ENCODE measurements around the gene SAXO2.
"Not testable (repeated sequence)": the region's sequence is repeated elsewhere in the genome, so short reads cannot be mapped to it uniquely, and the experiment has no call there.

The SAXO2 gene

DNA sequence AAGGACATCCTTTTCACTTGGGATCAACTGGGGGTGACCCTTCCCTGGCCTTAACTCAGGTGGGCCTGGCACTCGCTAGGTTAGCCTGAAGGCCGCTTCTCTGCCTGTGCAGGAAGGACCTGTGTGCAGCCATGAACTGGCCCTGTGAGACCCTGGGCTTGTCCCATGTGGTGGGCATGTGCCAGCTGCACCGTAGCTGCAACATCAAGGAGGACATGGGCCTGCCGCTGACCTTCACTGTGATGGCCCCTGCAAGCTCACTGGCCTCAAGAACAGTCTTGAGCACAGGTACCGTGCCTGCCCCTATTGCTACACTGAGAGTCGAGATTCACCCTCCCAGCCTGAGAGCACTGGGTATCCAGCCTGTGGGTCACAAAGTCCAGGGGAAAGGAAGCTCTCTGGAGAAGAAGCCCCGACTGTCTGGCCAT is 43.0 kb downstream of the SAXO2 start:
- Histone ChIP-seq H3K4me3 (ENCODE audit: control insufficient read depth in 1 of 7, extremely low read depth in 1 of 7, insufficient read depth in 4 of 7, low read depth in 2 of 7, low read length in 6 of 7) (no peak overlapping the region), H3K4me1 (ENCODE audit: control extremely low read depth in 1 of 4, control insufficient read depth in 4 of 4, insufficient read depth in 4 of 4, low read length in 3 of 4) (no peaks in the 10 kb centered on the region), H3K36me3 (ENCODE audit: control insufficient read depth in 4 of 4, insufficient read depth in 4 of 4, low read length in 3 of 4) (no peaks in the 10 kb centered on the region), H3K9me3 (ENCODE audit: control extremely low read depth in 1 of 5, control insufficient read depth in 4 of 5, insufficient read depth in 2 of 5, low read depth in 1 of 5, low read length in 4 of 5) (peaks cover 0 to 4% (median 3%) of the 10 kb centered on the region in 5 experiments), H3K27ac (ENCODE audit: insufficient read depth in 1 of 2, low read depth in 1 of 2, low read length in 2 of 2, poor library complexity in 1 of 2, severe bottlenecking in 2 of 2) (no peak overlapping the region), H3K27me3 (replicated peaks in 2 of 5; ENCODE audit: control insufficient read depth in 4 of 5, insufficient read depth in 5 of 5, low read length in 4 of 5) (no peaks in the 10 kb centered on the region)
- 100% methylated on average over 6 of the region's 7 CpGs for WGBS (ENCODE audit: insufficient coverage)
- ChIA-PET POLR2A (no interaction called here), CTCF (no interaction called here)
- DNase-seq = no peak

DNA sequence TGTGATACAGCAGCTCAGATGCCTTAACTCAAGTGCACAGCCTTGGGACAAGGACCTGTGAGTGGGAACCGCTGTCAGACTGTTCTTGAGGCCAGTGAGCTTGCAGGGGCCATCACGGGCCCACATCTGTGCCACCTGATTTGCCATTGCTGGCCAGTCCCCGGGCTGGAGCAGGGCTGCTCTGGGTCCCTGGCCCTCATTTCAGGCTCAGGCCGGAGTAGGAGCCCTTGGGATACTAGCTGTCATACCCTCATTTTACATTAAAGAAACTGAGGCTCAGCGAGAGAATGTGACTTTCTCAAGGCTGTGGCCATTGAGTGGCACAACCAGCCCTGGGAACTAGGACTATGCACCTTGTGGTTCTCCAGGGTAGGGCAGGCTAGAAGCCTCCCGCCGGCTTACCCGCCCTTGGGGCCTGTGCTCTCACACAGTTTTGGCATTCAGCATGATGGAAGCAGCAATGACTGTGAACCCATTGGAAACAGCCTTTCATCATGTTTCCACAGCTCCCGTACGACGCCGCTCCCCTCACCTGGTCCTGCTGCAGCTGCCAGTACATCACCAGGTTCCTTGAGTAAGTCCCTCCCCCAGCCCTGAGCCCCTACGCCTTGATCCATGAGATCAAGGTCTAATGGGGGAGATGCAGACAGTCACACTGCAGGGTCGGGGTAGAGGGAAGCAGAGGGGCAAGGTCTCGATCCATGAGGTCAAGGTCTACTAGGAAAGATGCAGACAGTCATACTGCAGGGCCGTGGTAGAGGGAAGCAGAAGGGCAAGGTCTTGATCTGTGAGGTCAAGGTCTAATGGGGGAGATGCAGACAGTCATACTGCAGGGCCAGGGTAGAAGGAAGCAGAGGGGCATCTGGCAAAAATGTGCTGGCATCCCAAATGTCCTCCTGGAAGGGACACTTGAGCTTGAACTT is 44.4 kb downstream of the SAXO2 start:
- H3K4me1 ChIP-seq (ENCODE audit: control extremely low read depth in 1 of 4, control insufficient read depth in 4 of 4, insufficient read depth in 4 of 4, low read length in 3 of 4) = no peaks in the 10 kb centered on the region
- CTCF ChIA-PET = no interaction called here
- no peaks in the 10 kb centered on the region for H3K27me3 ChIP-seq (replicated peaks in 2 of 5; ENCODE audit: control insufficient read depth in 4 of 5, insufficient read depth in 5 of 5, low read length in 4 of 5)
- peaks cover 0 to 4% (median 3%) of the 10 kb centered on the region in 5 experiments for H3K9me3 ChIP-seq (ENCODE audit: control extremely low read depth in 1 of 5, control insufficient read depth in 4 of 5, insufficient read depth in 2 of 5, low read depth in 1 of 5, low read length in 4 of 5)
- no peaks in the 10 kb centered on the region for H3K36me3 ChIP-seq (ENCODE audit: control insufficient read depth in 4 of 4, insufficient read depth in 4 of 4, low read length in 3 of 4)
- POLR2A ChIA-PET = no interaction called here
- 92% methylated on average over 15 of the region's 16 CpGs for WGBS (ENCODE audit: insufficient coverage)
- no peak overlapping the region for H3K27ac ChIP-seq (ENCODE audit: insufficient read depth in 1 of 2, low read depth in 1 of 2, low read length in 2 of 2, poor library complexity in 1 of 2, severe bottlenecking in 2 of 2)
- no peak overlapping the region for H3K4me3 ChIP-seq (ENCODE audit: control insufficient read depth in 1 of 7, extremely low read depth in 1 of 7, insufficient read depth in 4 of 7, low read depth in 2 of 7, low read length in 6 of 7)
- no peak for DNase-seq

- Histone ChIP-seq H3K27me3 (replicated peaks in 2 of 5; ENCODE audit: control insufficient read depth in 4 of 5, insufficient read depth in 5 of 5, low read length in 4 of 5) (no peaks in the 10 kb centered on the region), H3K36me3 (ENCODE audit: control insufficient read depth in 4 of 4, insufficient read depth in 4 of 4, low read length in 3 of 4) (no peaks in the 10 kb centered on the region), H3K4me3 (ENCODE audit: control insufficient read depth in 1 of 7, extremely low read depth in 1 of 7, insufficient read depth in 4 of 7, low read depth in 2 of 7, low read length in 6 of 7) (no peak overlapping the region), H3K27ac (ENCODE audit: insufficient read depth in 1 of 2, low read depth in 1 of 2, low read length in 2 of 2, poor library complexity in 1 of 2, severe bottlenecking in 2 of 2) (no peak overlapping the region), H3K4me1 (ENCODE audit: control extremely low read depth in 1 of 4, control insufficient read depth in 4 of 4, insufficient read depth in 4 of 4, low read length in 3 of 4) (no peaks in the 10 kb centered on the region), H3K9me3 (ENCODE audit: control extremely low read depth in 1 of 5, control insufficient read depth in 4 of 5, insufficient read depth in 2 of 5, low read depth in 1 of 5, low read length in 4 of 5) (peaks cover 0 to 4% (median 3%) of the 10 kb centered on the region in 5 experiments)
- DNase-seq = no peak
- WGBS (ENCODE audit: insufficient coverage) = 96% methylated on average over 5 of the region's 8 CpGs
- ChIA-PET CTCF (no interaction called here), POLR2A (no interaction called here)
These were observed 45.1 kb downstream of the SAXO2 start for GRCh38 chr15:82307714-82308081.

GRCh38 chr15:82309802-82310201 is 47.2 kb downstream of the SAXO2 start:
- WGBS (ENCODE audit: insufficient coverage) = no CpG with 5 or more reads among the region's 2 CpGs
- no peaks in the 10 kb centered on the region for H3K27me3 ChIP-seq (replicated peaks in 2 of 5; ENCODE audit: control insufficient read depth in 4 of 5, insufficient read depth in 5 of 5, low read length in 4 of 5)
- ChIA-PET POLR2A (no interaction called here), CTCF (interaction anchor here (0.6 kb wide), 1 partner anchor 120 kb away, joined by 3 read pairs; no protein-coding TSS in a partner anchor)
- peaks cover 0 to 4% (median 3%) of the 10 kb centered on the region in 5 experiments for H3K9me3 ChIP-seq (ENCODE audit: control extremely low read depth in 1 of 5, control insufficient read depth in 4 of 5, insufficient read depth in 2 of 5, low read depth in 1 of 5, low read length in 4 of 5)
- no peak overlapping the region for H3K4me3 ChIP-seq (ENCODE audit: control insufficient read depth in 1 of 7, extremely low read depth in 1 of 7, insufficient read depth in 4 of 7, low read depth in 2 of 7, low read length in 6 of 7)
- peaks cover 0 to 6% (median 0%) of the 10 kb centered on the region in 4 experiments for H3K4me1 ChIP-seq (ENCODE audit: control extremely low read depth in 1 of 4, control insufficient read depth in 4 of 4, insufficient read depth in 4 of 4, low read length in 3 of 4)
- H3K36me3 ChIP-seq (ENCODE audit: control insufficient read depth in 4 of 4, insufficient read depth in 4 of 4, low read length in 3 of 4) = no peaks in the 10 kb centered on the region
- no peak for DNase-seq
- no peak overlapping the region for H3K27ac ChIP-seq (ENCODE audit: insufficient read depth in 1 of 2, low read depth in 1 of 2, low read length in 2 of 2, poor library complexity in 1 of 2, severe bottlenecking in 2 of 2)

DNA sequence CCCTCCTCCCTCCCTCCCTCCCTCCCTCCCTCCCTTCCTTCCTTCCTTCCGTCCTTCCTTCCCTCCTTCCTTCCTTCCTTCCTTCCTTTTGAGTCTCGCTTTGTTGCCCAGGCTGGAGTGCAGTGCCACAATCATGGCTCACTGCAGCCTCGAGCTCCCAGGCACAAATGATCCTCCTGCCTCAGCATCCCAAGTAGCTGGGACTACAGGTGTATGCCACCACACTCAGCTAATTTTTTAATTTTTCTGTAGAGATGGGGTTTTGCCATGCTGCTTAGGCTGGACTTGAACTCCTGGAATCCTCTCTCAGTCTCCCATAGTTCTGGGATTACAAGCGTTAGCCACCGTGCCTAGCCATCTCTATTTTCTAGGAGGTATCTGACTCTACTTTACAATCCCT is 48.7 kb downstream of the SAXO2 start:
- WGBS (ENCODE audit: insufficient coverage) = 100% methylated on average over 2 of the region's 5 CpGs
- H3K36me3 ChIP-seq (ENCODE audit: control insufficient read depth in 4 of 4, insufficient read depth in 4 of 4, low read length in 3 of 4); H3K27ac ChIP-seq (ENCODE audit: insufficient read depth in 1 of 2, low read depth in 1 of 2, low read length in 2 of 2, poor library complexity in 1 of 2, severe bottlenecking in 2 of 2); POLR2A ChIA-PET; H3K4me1 ChIP-seq (ENCODE audit: control extremely low read depth in 1 of 4, control insufficient read depth in 4 of 4, insufficient read depth in 4 of 4, low read length in 3 of 4); H3K4me3 ChIP-seq (ENCODE audit: control insufficient read depth in 1 of 7, extremely low read depth in 1 of 7, insufficient read depth in 4 of 7, low read depth in 2 of 7, low read length in 6 of 7); CTCF ChIA-PET; DNase-seq; H3K9me3 ChIP-seq (ENCODE audit: control extremely low read depth in 1 of 5, control insufficient read depth in 4 of 5, insufficient read depth in 2 of 5, low read depth in 1 of 5, low read length in 4 of 5); H3K27me3 ChIP-seq (replicated peaks in 2 of 5; ENCODE audit: control insufficient read depth in 4 of 5, insufficient read depth in 5 of 5, low read length in 4 of 5): not testable (repeated sequence)

- 86% methylated on average over 6 of the region's 8 CpGs for WGBS (ENCODE audit: insufficient coverage)
- CTCF ChIA-PET = no interaction called here
These were observed 50.1 kb downstream of the SAXO2 start for GRCh38 chr15:82312586-82313349.

GRCh38 chr15:82313446-82313845 is 50.8 kb downstream of the SAXO2 start:
- Histone ChIP-seq H3K27me3 (replicated peaks in 2 of 5; ENCODE audit: control insufficient read depth in 4 of 5, insufficient read depth in 5 of 5, low read length in 4 of 5) (no peaks in the 10 kb centered on the region), H3K36me3 (ENCODE audit: control insufficient read depth in 4 of 4, insufficient read depth in 4 of 4, low read length in 3 of 4) (no peaks in the 10 kb centered on the region), H3K4me1 (ENCODE audit: control extremely low read depth in 1 of 4, control insufficient read depth in 4 of 4, insufficient read depth in 4 of 4, low read length in 3 of 4) (peaks cover 0 to 6% (median 0%) of the 10 kb centered on the region in 4 experiments), H3K9me3 (ENCODE audit: control extremely low read depth in 1 of 5, control insufficient read depth in 4 of 5, insufficient read depth in 2 of 5, low read depth in 1 of 5, low read length in 4 of 5) (peaks cover 0 to 4% (median 3%) of the 10 kb centered on the region in 5 experiments), H3K27ac (ENCODE audit: insufficient read depth in 1 of 2, low read depth in 1 of 2, low read length in 2 of 2, poor library complexity in 1 of 2, severe bottlenecking in 2 of 2) (no peak overlapping the region), H3K4me3 (ENCODE audit: control insufficient read depth in 1 of 7, extremely low read depth in 1 of 7, insufficient read depth in 4 of 7, low read depth in 2 of 7, low read length in 6 of 7) (no peak overlapping the region)
- ChIA-PET POLR2A (no interaction called here), CTCF (no interaction called here)
- DNase-seq = no peak
- 100% methylated on average over 2 of the region's 2 CpGs for WGBS (ENCODE audit: insufficient coverage)

More at GRCh38 chr15:82312586-82313349, 50.1 kb downstream of the SAXO2 start:
- Histone ChIP-seq H3K4me3 (ENCODE audit: control insufficient read depth in 1 of 7, extremely low read depth in 1 of 7, insufficient read depth in 4 of 7, low read depth in 2 of 7, low read length in 6 of 7) (no peak overlapping the region), H3K27me3 (replicated peaks in 2 of 5; ENCODE audit: control insufficient read depth in 4 of 5, insufficient read depth in 5 of 5, low read length in 4 of 5) (no peaks in the 10 kb centered on the region), H3K36me3 (ENCODE audit: control insufficient read depth in 4 of 4, insufficient read depth in 4 of 4, low read length in 3 of 4) (no peaks in the 10 kb centered on the region), H3K9me3 (ENCODE audit: control extremely low read depth in 1 of 5, control insufficient read depth in 4 of 5, insufficient read depth in 2 of 5, low read depth in 1 of 5, low read length in 4 of 5) (peaks cover 0 to 4% (median 3%) of the 10 kb centered on the region in 5 experiments), H3K27ac (ENCODE audit: insufficient read depth in 1 of 2, low read depth in 1 of 2, low read length in 2 of 2, poor library complexity in 1 of 2, severe bottlenecking in 2 of 2) (no peak overlapping the region), H3K4me1 (ENCODE audit: control extremely low read depth in 1 of 4, control insufficient read depth in 4 of 4, insufficient read depth in 4 of 4, low read length in 3 of 4) (peaks cover 0 to 6% (median 0%) of the 10 kb centered on the region in 4 experiments)
- POLR2A ChIA-PET = no interaction called here
- DNase-seq = no peak

Measured in common myeloid progenitor, CD34-positive (primary cell).